ENCODE data around the gene PHACTR2. TPM values are rescaled to one million over a fixed set of nuclear protein-coding genes. Genes with fewer than 3 reads are reported as not detected.

Gene PHACTR2
- total and polyA plus RNA-seq, 2 donors: 11.2 to 160 TPM

GRCh38 chr6:143744551-143745165 is 66.9 kb downstream of the PHACTR2 start:
- Histone ChIP-seq H3K4me3 (ENCODE audit: low read depth, low read length) (no peak overlapping the region), H3K27ac (ENCODE audit: low read depth) (peak overlapping the region; percentile 34), H3K4me1 (ENCODE audit: insufficient read depth) (no peaks in the 10 kb centered on the region), H3K36me3 (ENCODE audit: insufficient read depth) (no peaks in the 10 kb centered on the region)
- no peak for DNase-seq (ENCODE audit: extremely low spot score)
- WGBS: 57% methylated on average over 8 of the region's 8 CpGs

GRCh38 chr6:143745166-143746133 is 67.7 kb downstream of the PHACTR2 start:
- peak overlapping the region; percentile 34 for H3K27ac ChIP-seq (ENCODE audit: low read depth)
- no peak overlapping the region for H3K4me3 ChIP-seq (ENCODE audit: low read depth, low read length)
- no peaks in the 10 kb centered on the region for H3K36me3 ChIP-seq (ENCODE audit: insufficient read depth)
- no peaks in the 10 kb centered on the region for H3K4me1 ChIP-seq (ENCODE audit: insufficient read depth)
- WGBS: 35% methylated on average over 22 of the region's 22 CpGs
- peak; percentile 74 for DNase-seq (ENCODE audit: extremely low spot score)

GRCh38 chr6:143746202-143747119 is 68.7 kb downstream of the PHACTR2 start:
- 77% methylated on average over 12 of the region's 12 CpGs for WGBS
- DNase-seq (ENCODE audit: extremely low spot score): no peak
- Histone ChIP-seq H3K36me3 (ENCODE audit: insufficient read depth) (no peaks in the 10 kb centered on the region), H3K4me3 (ENCODE audit: low read depth, low read length) (no peak overlapping the region), H3K4me1 (ENCODE audit: insufficient read depth) (no peaks in the 10 kb centered on the region), H3K27ac (ENCODE audit: low read depth) (peak overlapping the region; percentile 11)

- H3K27ac ChIP-seq (ENCODE audit: low read depth): no peak overlapping the region
- no peaks in the 10 kb centered on the region for H3K36me3 ChIP-seq (ENCODE audit: insufficient read depth)
- no peaks in the 10 kb centered on the region for H3K4me1 ChIP-seq (ENCODE audit: insufficient read depth)
- 71% methylated on average over 8 of the region's 8 CpGs for WGBS
- H3K4me3 ChIP-seq (ENCODE audit: low read depth, low read length): no peak overlapping the region
- DNase-seq (ENCODE audit: extremely low spot score): no peak
Measured at GRCh38 chr6:143747347-143747842, 69.6 kb downstream of the PHACTR2 start.

- WGBS: 87% methylated on average over 1 of the region's 1 CpG
- no peaks in the 10 kb centered on the region for H3K36me3 ChIP-seq (ENCODE audit: insufficient read depth)
- H3K27ac ChIP-seq (ENCODE audit: low read depth): no peak overlapping the region
- no peak overlapping the region for H3K4me3 ChIP-seq (ENCODE audit: low read depth, low read length)
- H3K4me1 ChIP-seq (ENCODE audit: insufficient read depth): no peaks in the 10 kb centered on the region
- no peak for DNase-seq (ENCODE audit: extremely low spot score)
Measured at GRCh38 chr6:143749891-143750290, 72.1 kb downstream of the PHACTR2 start.

GRCh38 chr6:143750877-143751276 is 73.1 kb downstream of the PHACTR2 start:
- no peaks in the 10 kb centered on the region for H3K36me3 ChIP-seq (ENCODE audit: insufficient read depth)
- no peak overlapping the region for H3K4me3 ChIP-seq (ENCODE audit: low read depth, low read length)
- no peak overlapping the region for H3K27ac ChIP-seq (ENCODE audit: low read depth)
- no peaks in the 10 kb centered on the region for H3K4me1 ChIP-seq (ENCODE audit: insufficient read depth)
- 83% methylated on average over 3 of the region's 3 CpGs for WGBS
- DNase-seq (ENCODE audit: extremely low spot score): no peak

GRCh38 chr6:143752459-143752858 is 74.7 kb downstream of the PHACTR2 start:
- WGBS: 71% methylated on average over 2 of the region's 2 CpGs
- DNase-seq (ENCODE audit: extremely low spot score): no peak
- Histone ChIP-seq H3K4me3 (ENCODE audit: low read depth, low read length) (no peak overlapping the region), H3K27ac (ENCODE audit: low read depth) (no peak overlapping the region), H3K36me3 (ENCODE audit: insufficient read depth) (no peaks in the 10 kb centered on the region), H3K4me1 (ENCODE audit: insufficient read depth) (no peaks in the 10 kb centered on the region)

GRCh38 chr6:143753678-143754077 is 75.9 kb downstream of the PHACTR2 start:
- DNase-seq (ENCODE audit: extremely low spot score): no peak
- WGBS: 89% methylated on average over 4 of the region's 4 CpGs
- H3K4me3 ChIP-seq (ENCODE audit: low read depth, low read length): no peak overlapping the region
- H3K27ac ChIP-seq (ENCODE audit: low read depth): peak overlapping the region; percentile 38
- H3K4me1 ChIP-seq (ENCODE audit: insufficient read depth): no peaks in the 10 kb centered on the region
- peaks cover 2% of the 10 kb centered on the region for H3K36me3 ChIP-seq (ENCODE audit: insufficient read depth)

GRCh38 chr6:143754204-143754603 is 76.4 kb downstream of the PHACTR2 start:
- no peaks in the 10 kb centered on the region for H3K4me1 ChIP-seq (ENCODE audit: insufficient read depth)
- H3K4me3 ChIP-seq (ENCODE audit: low read depth, low read length): no peak overlapping the region
- peaks cover 2% of the 10 kb centered on the region for H3K36me3 ChIP-seq (ENCODE audit: insufficient read depth)
- 70% methylated on average over 4 of the region's 4 CpGs for WGBS
- no peak overlapping the region for H3K27ac ChIP-seq (ENCODE audit: low read depth)
- no peak for DNase-seq (ENCODE audit: extremely low spot score)

GRCh38 chr6:143755301-143755744 is 77.6 kb downstream of the PHACTR2 start:
- no peak overlapping the region for H3K4me3 ChIP-seq (ENCODE audit: low read depth, low read length)
- no peak for DNase-seq (ENCODE audit: extremely low spot score)
- H3K4me1 ChIP-seq (ENCODE audit: insufficient read depth): no peaks in the 10 kb centered on the region
- H3K36me3 ChIP-seq (ENCODE audit: insufficient read depth): peaks cover 2% of the 10 kb centered on the region
- 27% methylated on average over 5 of the region's 5 CpGs for WGBS
- no peak overlapping the region for H3K27ac ChIP-seq (ENCODE audit: low read depth)

- Histone ChIP-seq H3K36me3 (ENCODE audit: insufficient read depth) (peaks cover 2% of the 10 kb centered on the region), H3K4me1 (ENCODE audit: insufficient read depth) (no peaks in the 10 kb centered on the region), H3K27ac (ENCODE audit: low read depth) (no peak overlapping the region), H3K4me3 (ENCODE audit: low read depth, low read length) (no peak overlapping the region)
- WGBS: 95% methylated on average over 5 of the region's 5 CpGs
- DNase-seq (ENCODE audit: extremely low spot score): no peak
Measured at GRCh38 chr6:143757346-143757832, 79.6 kb downstream of the PHACTR2 start.

GRCh38 chr6:143758551-143758950 is 80.8 kb downstream of the PHACTR2 start:
- no peak overlapping the region for H3K4me3 ChIP-seq (ENCODE audit: low read depth, low read length)
- no peak overlapping the region for H3K27ac ChIP-seq (ENCODE audit: low read depth)
- DNase-seq (ENCODE audit: extremely low spot score): no peak
- no peaks in the 10 kb centered on the region for H3K4me1 ChIP-seq (ENCODE audit: insufficient read depth)
- H3K36me3 ChIP-seq (ENCODE audit: insufficient read depth): peaks cover 2% of the 10 kb centered on the region

- H3K4me1 ChIP-seq (ENCODE audit: insufficient read depth): no peaks in the 10 kb centered on the region
- no peak overlapping the region for H3K27ac ChIP-seq (ENCODE audit: low read depth)
- no peak overlapping the region for H3K4me3 ChIP-seq (ENCODE audit: low read depth, low read length)
- DNase-seq (ENCODE audit: extremely low spot score): no peak
- peaks cover 2% of the 10 kb centered on the region for H3K36me3 ChIP-seq (ENCODE audit: insufficient read depth)
- WGBS: 77% methylated on average over 3 of the region's 3 CpGs
Measured at GRCh38 chr6:143759666-143760065, 81.9 kb downstream of the PHACTR2 start.
